ENCODE results near the gene BACH2. TPM values are rescaled to one million over a fixed set of nuclear protein-coding genes. Genes with fewer than 3 reads are reported as not detected.

Gene BACH2
- total and polyA plus RNA-seq, 9 of the 15 experiments (the other 6 are each of a cell fraction or from before 2014, with no cell fraction given): 0.06 to 3.1 (median 0.59) TPM

DNA sequence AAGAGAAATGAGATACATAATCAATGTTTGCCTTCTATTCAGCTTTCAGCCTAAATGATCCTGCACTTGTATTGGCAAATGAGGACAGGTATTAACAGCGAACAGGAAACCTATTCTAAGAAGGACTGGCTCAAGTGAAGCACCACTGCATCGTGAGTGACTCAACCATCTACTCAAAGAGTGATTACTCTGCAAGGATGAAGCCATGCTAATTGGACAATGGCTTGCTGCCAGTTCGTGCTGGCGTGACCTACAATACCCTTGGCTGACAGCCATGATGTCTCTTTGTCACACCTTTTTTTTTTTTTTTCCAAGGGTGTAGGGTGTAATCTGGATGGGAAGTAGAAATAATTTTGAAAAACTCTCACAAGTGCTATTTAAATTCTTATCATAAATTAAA lies 297.5 kb downstream of the BACH2 start:
- ATAC-seq (peak; percentile 76), FAIRE-seq (peak; percentile 87)
- in situ Hi-C loops (cut with MboI): no loop called here
- TF ChIP-seq JUN (IDR thresholded peaks at IDR 0.05; ENCODE audit: borderline replicate concordance, low read depth, low read length) (0 out of 2 replicates have a peak, but pooled peaks have one; percentile 44), JUN (CRISPR knock-in tag; IDR thresholded peaks at IDR 0.05; ENCODE audit: borderline replicate concordance) (no peak), TCF3 (CRISPR knock-in tag; IDR thresholded peaks at IDR 0.05) (peak; percentile 33; the same call in 1 of the 2 replicates), PTBP1 (IDR thresholded peaks at IDR 0.05; ENCODE audit: low read depth, low read length) (no peak), EHMT2 (IDR thresholded peaks at IDR 0.05) (peak; percentile 67), MEIS2 (IDR thresholded peaks at IDR 0.05; ENCODE audit: partially characterized antibody) (peak; percentile 78), SRSF9 (IDR thresholded peaks at IDR 0.05; ENCODE audit: borderline replicate concordance, low read depth, low read length) (no peak), FOSL1 (tag; conservative IDR thresholded peaks at IDR 0.05) (peak; percentile 90), DIDO1 (tag; IDR thresholded peaks at IDR 0.05; ENCODE audit: low read depth) (no peak), NR2C2 (CRISPR knock-in tag; IDR thresholded peaks at IDR 0.05) (no peak), NR2C2 (tag; IDR thresholded peaks at IDR 0.05) (peak; percentile 57; the same call in 1 of the 2 replicates), FOXA3 (CRISPR knock-in tag; conservative IDR thresholded peaks at IDR 0.05 in 1 of 2, IDR thresholded peaks at IDR 0.05 in 1 of 2) (no peak), PTTG1 (tag; IDR thresholded peaks at IDR 0.05; ENCODE audit: low read depth) (no peak), ZNF766 (CRISPR knock-in tag; conservative IDR thresholded peaks at IDR 0.05) (0 out of 2 replicates have a peak, but pooled peaks have one; percentile 53), NFE2 (IDR thresholded peaks at IDR 0.05; ENCODE audit: low read depth) (0 out of 2 replicates have a peak, but pooled peaks have one; percentile 20), NFIC (IDR thresholded peaks at IDR 0.05) (peak; percentile 90), NEUROD1 (IDR thresholded peaks at IDR 0.05; ENCODE audit: borderline replicate concordance, low read depth, low read length, partially characterized antibody) (no peak)
- TF ChIP-seq, protein P1, sequence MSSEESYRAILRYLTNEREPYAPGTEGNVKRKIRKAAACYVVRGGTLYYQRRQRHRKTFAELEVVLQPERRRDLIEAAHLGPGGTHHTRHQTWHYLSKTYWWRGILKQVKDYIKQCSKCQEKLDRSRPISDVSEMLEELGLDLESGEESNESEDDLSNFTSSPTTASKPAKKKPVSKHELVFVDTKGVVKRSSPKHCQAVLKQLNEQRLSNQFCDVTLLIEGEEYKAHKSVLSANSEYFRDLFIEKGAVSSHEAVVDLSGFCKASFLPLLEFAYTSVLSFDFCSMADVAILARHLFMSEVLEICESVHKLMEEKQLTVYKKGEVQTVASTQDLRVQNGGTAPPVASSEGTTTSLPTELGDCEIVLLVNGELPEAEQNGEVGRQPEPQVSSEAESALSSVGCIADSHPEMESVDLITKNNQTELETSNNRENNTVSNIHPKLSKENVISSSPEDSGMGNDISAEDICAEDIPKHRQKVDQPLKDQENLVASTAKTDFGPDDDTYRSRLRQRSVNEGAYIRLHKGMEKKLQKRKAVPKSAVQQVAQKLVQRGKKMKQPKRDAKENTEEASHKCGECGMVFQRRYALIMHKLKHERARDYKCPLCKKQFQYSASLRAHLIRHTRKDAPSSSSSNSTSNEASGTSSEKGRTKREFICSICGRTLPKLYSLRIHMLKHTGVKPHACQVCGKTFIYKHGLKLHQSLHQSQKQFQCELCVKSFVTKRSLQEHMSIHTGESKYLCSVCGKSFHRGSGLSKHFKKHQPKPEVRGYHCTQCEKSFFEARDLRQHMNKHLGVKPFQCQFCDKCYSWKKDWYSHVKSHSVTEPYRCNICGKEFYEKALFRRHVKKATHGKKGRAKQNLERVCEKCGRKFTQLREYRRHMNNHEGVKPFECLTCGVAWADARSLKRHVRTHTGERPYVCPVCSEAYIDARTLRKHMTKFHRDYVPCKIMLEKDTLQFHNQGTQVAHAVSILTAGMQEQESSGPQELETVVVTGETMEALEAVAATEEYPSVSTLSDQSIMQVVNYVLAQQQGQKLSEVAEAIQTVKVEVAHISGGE (CRISPR knock-in tag; IDR thresholded peaks at IDR 0.05): peak in 1 of 3 experiments; percentile 81; a peak in 2 of 6 replicates
- TF ChIP-seq, protein P2, sequence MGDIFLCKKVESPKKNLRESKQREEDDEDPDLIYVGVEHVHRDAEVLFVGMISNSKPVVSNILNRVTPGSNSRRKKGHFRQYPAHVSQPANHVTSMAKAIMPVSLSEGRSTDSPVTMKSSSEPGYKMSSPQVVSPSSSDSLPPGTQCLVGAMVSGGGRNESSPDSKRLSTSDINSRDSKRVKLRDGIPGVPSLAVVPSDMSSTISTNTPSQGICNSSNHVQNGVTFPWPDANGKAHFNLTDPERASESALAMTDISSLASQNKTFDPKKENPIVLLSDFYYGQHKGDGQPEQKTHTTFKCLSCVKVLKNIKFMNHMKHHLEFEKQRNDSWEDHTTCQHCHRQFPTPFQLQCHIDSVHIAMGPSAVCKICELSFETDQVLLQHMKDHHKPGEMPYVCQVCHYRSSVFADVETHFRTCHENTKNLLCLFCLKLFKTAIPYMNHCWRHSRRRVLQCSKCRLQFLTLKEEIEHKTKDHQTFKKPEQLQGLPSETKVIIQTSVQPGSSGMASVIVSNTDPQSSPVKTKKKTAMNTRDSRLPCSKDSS (IDR thresholded peaks at IDR 0.05; ENCODE audit: low read depth, partially characterized antibody): no peak

More for the DNA sequence above, 297.5 kb downstream of the BACH2 start:
- Histone ChIP-seq H2AFZ (ENCODE audit: low read depth, low read length) (no peak overlapping the region), H3K27me3 (ENCODE audit: control insufficient read depth in 2 of 2, insufficient read depth in 2 of 2, low read length in 2 of 2) (no peaks in the 10 kb centered on the region), H3K4me3 (no peak overlapping the region), H3K9ac (ENCODE audit: insufficient read depth in 1 of 2, low read depth in 2 of 2, low read length in 2 of 2) (no peak overlapping the region), H3K4me2 (ENCODE audit: insufficient read depth, low read length) (no peak overlapping the region), H4K20me1 (replicated peaks; ENCODE audit: control insufficient read depth, insufficient read depth, low read length) (no peaks in the 10 kb centered on the region), H3K4me1 (replicated peaks in 1 of 2; ENCODE audit: control insufficient read depth in 2 of 2, insufficient read depth in 2 of 2, low read length in 2 of 2) (no peaks in the 10 kb centered on the region), H3K79me2 (ENCODE audit: control insufficient read depth, insufficient read depth, low read length) (no peaks in the 10 kb centered on the region), H3K36me3 (ENCODE audit: control insufficient read depth, insufficient read depth, low read length) (no peaks in the 10 kb centered on the region), H3K9me3 (replicated peaks; ENCODE audit: control insufficient read depth, insufficient read depth, low read depth, low read length) (no peaks in the 10 kb centered on the region), H3K9me1 (ENCODE audit: control insufficient read depth, insufficient read depth, low read length) (no peaks in the 10 kb centered on the region), H3K27ac (ENCODE audit: extremely low read depth, low read depth, low read length) (no peak overlapping the region)
- intact Hi-C loops (cut with micrococcal nuclease): no loop called here
- POLR2A ChIA-PET: no interaction called here
- WGBS (ENCODE audit: insufficient coverage, low coverage, missing lambda C conversion rate): 2% methylated on average over 4 of the region's 4 CpGs
- no TSS peak for BruUV-seq (replicated peaks)
- CTCF ChIA-PET (ENCODE audit: low intra/inter-chr PET ratio): interaction anchor here (0.7 kb wide), 1 partner anchor 125 kb away, joined by 3 read pairs; no protein-coding TSS in a partner anchor
- peak; percentile 19 to 81 (median 40) for DNase-seq (ENCODE audit: extremely low read depth in 1 of 4, low spot score in 3 of 4)

Data from K562 (cell line).